Measurements from ENCODE around the gene KLRK1. TPM values are rescaled to one million over a fixed set of nuclear protein-coding genes. Genes with fewer than 3 reads are reported as not detected.

The KLRK1 gene
- total and polyA plus RNA-seq, 4 donors: 0.59 to 3.5 (median 1.7) TPM

GRCh38 chr12:10366875-10367274 is 23.0 kb downstream of the KLRK1 start:
- DNase-seq (no peak), ATAC-seq (ENCODE audit: low FRiP score) (no peak)
- H3K4me3 ChIP-seq (ENCODE audit: low read length in 2 of 2): no peak overlapping the region
- no peaks in the 10 kb centered on the region for H3K4me1 ChIP-seq (ENCODE audit: control insufficient read depth in 1 of 2, insufficient read depth in 2 of 2, low read length in 2 of 2)
- intact Hi-C loops (cut with DNase I): loop anchor here in 1 of 2 donors (10.0 kb wide), 1 partner anchor 152 kb away; the partner anchor contains the start of gene GABARAPL1
- no peaks in the 10 kb centered on the region for H3K27me3 ChIP-seq (ENCODE audit: control insufficient read depth in 1 of 2, insufficient read depth in 2 of 2, low read length in 1 of 2)
- H3K27ac ChIP-seq (ENCODE audit: low read depth in 1 of 2, low read length in 2 of 2): peak overlapping the region in 1 of 2 donors; percentile 80
- no peaks in the 10 kb centered on the region for H3K36me3 ChIP-seq (ENCODE audit: control insufficient read depth in 1 of 2, insufficient read depth in 2 of 2, low read length in 1 of 2)
- no peaks in the 10 kb centered on the region for H3K9me3 ChIP-seq (ENCODE audit: control insufficient read depth, low read length)

GRCh38 chr12:10365696-10366405 is 24.0 kb downstream of the KLRK1 start:
- WGBS, 2 donors: 27 to 29% methylated on average over 6 of the region's 6 CpGs
- no peaks in the 10 kb centered on the region for H3K9me3 ChIP-seq (ENCODE audit: control insufficient read depth, low read length)
- DNase-seq: no peak
- no peaks in the 10 kb centered on the region for H3K36me3 ChIP-seq (ENCODE audit: control insufficient read depth in 1 of 2, insufficient read depth in 2 of 2, low read length in 1 of 2)
- no peak for ATAC-seq (ENCODE audit: low FRiP score)
- H3K27me3 ChIP-seq (ENCODE audit: control insufficient read depth in 1 of 2, insufficient read depth in 2 of 2, low read length in 1 of 2): no peaks in the 10 kb centered on the region
- intact Hi-C loops (cut with DNase I): loop anchor here in 1 of 2 donors (10.0 kb wide), 1 partner anchor 151 kb away; the partner anchor contains the start of gene GABARAPL1
- peak overlapping the region; percentile 19 to 95 for H3K4me3 ChIP-seq (ENCODE audit: low read length in 2 of 2)
- H3K27ac ChIP-seq (ENCODE audit: low read depth in 1 of 2, low read length in 2 of 2): peak overlapping the region; percentile 75 to 80
- H3K4me1 ChIP-seq (ENCODE audit: control insufficient read depth in 1 of 2, insufficient read depth in 2 of 2, low read length in 2 of 2): no peaks in the 10 kb centered on the region

DNA sequence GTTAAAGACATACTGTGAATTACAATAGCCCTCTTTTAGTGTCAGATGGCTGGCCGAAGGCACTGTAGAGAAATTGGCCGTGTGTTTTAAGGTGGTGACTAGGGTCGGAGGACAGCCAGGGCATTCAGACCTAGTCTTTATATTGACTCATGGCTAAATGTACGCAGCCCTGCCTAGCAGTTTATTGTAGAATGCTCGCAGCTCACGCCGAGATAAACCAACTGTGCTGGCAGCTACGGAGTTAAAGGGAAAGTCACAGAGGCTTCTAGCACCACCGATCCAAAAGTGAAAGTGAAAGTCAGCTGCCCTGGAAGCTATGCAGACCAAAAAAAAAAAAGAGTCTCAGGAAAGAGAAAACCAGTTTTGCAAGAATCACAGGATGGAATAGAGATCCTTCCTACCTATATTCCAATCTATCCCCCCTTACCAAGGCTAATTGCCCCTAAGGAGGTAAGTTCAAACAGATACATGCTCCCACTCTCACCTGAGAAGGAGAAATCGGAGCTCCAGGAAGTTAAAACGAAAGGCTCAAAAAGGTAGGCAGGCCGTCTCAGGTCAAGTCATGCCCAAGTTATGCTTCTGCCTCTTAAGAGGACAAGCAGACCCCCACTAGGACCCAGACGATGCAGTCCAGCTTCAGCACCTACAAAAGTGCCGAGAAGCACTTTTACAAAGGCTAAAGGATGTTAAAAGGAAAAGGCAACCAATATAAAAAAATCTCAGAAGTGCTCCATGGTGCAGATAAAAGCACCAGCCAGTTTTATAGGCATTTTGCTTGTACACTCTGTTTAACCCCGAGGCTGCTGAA is 24.8 kb downstream of the KLRK1 start:
- DNase-seq: peak in 1 of 2 donors; percentile 62
- Histone ChIP-seq H3K27ac (ENCODE audit: low read depth in 1 of 2, low read length in 2 of 2) (peak overlapping the region; percentile 87 to 95), H3K4me3 (ENCODE audit: low read length in 2 of 2) (peak overlapping the region; percentile 95 to 99), H3K9me3 (ENCODE audit: control insufficient read depth, low read length) (no peaks in the 10 kb centered on the region), H3K4me1 (ENCODE audit: control insufficient read depth in 1 of 2, insufficient read depth in 2 of 2, low read length in 2 of 2) (no peaks in the 10 kb centered on the region), H3K36me3 (ENCODE audit: control insufficient read depth in 1 of 2, insufficient read depth in 2 of 2, low read length in 1 of 2) (no peaks in the 10 kb centered on the region), H3K27me3 (ENCODE audit: control insufficient read depth in 1 of 2, insufficient read depth in 2 of 2, low read length in 1 of 2) (no peaks in the 10 kb centered on the region)
- peak; percentile 91 for ATAC-seq (ENCODE audit: low FRiP score)
- 0 to 1% methylated on average over 15 of the region's 15 CpGs for WGBS, 2 donors
- intact Hi-C loops (cut with DNase I): loop anchor here in 1 of 2 donors (10.0 kb wide), 1 partner anchor 150 kb away; the partner anchor contains the start of gene GABARAPL1

DNA sequence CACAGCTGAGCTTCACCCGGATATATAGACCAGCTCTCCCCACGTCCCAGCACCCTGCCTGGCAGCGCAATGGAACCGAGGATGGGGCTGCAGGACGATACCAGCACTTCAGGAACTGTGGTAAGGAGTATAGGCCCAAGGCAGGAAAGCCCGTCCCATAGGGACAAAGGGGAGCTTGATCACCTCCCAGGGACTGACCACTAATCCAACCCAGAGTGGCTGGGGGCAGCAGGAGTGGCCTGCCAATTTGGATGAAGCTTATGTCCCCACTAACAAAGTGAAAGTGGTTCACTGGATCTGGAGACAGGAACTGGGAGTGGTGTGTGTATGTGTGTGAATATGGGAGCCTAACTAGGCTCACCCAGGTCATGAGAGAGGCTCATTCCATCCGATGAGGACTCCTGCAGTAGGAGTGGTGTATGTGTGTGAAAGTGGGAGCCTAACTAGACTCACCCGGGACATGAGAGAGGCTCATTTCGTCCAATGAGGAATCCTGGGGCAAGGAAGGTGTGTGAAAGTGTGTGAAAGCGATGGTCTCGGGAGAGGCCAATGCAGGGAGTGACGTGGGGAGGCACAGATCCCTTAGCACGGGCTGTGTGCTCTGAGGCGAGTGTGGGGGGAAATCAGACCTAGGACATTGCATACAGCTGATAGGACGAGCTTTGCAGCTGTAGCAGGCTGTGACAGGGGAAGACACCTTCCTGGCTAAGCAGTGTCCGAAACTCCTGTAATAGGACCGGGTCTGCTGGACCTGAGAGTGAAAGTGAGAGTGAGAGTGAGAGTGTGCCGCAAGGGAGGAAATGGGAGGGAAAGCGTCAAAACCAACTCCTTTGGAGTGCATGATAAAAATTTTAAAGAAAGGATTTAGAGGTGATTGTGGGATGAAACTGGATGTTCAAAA is 25.7 kb downstream of the KLRK1 start:
- peak; percentile 52 to 80 for DNase-seq
- Histone ChIP-seq H3K4me1 (ENCODE audit: control insufficient read depth in 1 of 2, insufficient read depth in 2 of 2, low read length in 2 of 2) (no peaks in the 10 kb centered on the region), H3K4me3 (ENCODE audit: low read length in 2 of 2) (peak overlapping the region; percentile 95 to 99), H3K36me3 (ENCODE audit: control insufficient read depth in 1 of 2, insufficient read depth in 2 of 2, low read length in 1 of 2) (no peaks in the 10 kb centered on the region), H3K27ac (ENCODE audit: low read depth in 1 of 2, low read length in 2 of 2) (peak overlapping the region; percentile 87 to 95), H3K9me3 (ENCODE audit: control insufficient read depth, low read length) (no peaks in the 10 kb centered on the region), H3K27me3 (ENCODE audit: control insufficient read depth in 1 of 2, insufficient read depth in 2 of 2, low read length in 1 of 2) (no peaks in the 10 kb centered on the region)
- 17 to 23% methylated on average over 19 of the region's 19 CpGs for WGBS, 2 donors
- intact Hi-C loops (cut with DNase I): loop anchor here in 1 of 2 donors (10.0 kb wide), 1 partner anchor 149 kb away; the partner anchor contains the start of gene GABARAPL1
- ATAC-seq (ENCODE audit: low FRiP score): peak; percentile 88

- intact Hi-C loops (cut with DNase I): loop anchor here in 1 of 2 donors (10.0 kb wide), 1 partner anchor 149 kb away; the partner anchor contains the start of gene GABARAPL1
- no peaks in the 10 kb centered on the region for H3K4me1 ChIP-seq (ENCODE audit: control insufficient read depth in 1 of 2, insufficient read depth in 2 of 2, low read length in 2 of 2)
Observed at GRCh38 chr12:10363658-10363913, 26.3 kb downstream of the KLRK1 start.

GRCh38 chr12:10362828-10363657 is 26.8 kb downstream of the KLRK1 start:
- H3K36me3 ChIP-seq (ENCODE audit: control insufficient read depth in 1 of 2, insufficient read depth in 2 of 2, low read length in 1 of 2): no peaks in the 10 kb centered on the region
- no peaks in the 10 kb centered on the region for H3K9me3 ChIP-seq (ENCODE audit: control insufficient read depth, low read length)
- no peak overlapping the region for H3K4me3 ChIP-seq (ENCODE audit: low read length in 2 of 2)
- intact Hi-C loops (cut with DNase I): loop anchor here in 1 of 2 donors (10.0 kb wide), 1 partner anchor 148 kb away; the partner anchor contains the start of gene GABARAPL1
- no peak overlapping the region for H3K27ac ChIP-seq (ENCODE audit: low read depth in 1 of 2, low read length in 2 of 2)
- no peaks in the 10 kb centered on the region for H3K4me1 ChIP-seq (ENCODE audit: control insufficient read depth in 1 of 2, insufficient read depth in 2 of 2, low read length in 2 of 2)
- no peaks in the 10 kb centered on the region for H3K27me3 ChIP-seq (ENCODE audit: control insufficient read depth in 1 of 2, insufficient read depth in 2 of 2, low read length in 1 of 2)
- DNase-seq (no peak), ATAC-seq (ENCODE audit: low FRiP score) (no peak)
- WGBS, 2 donors: 53 to 55% methylated on average over 9 of the region's 9 CpGs

More at GRCh38 chr12:10363658-10363913, 26.3 kb downstream of the KLRK1 start:
- Histone ChIP-seq H3K4me3 (ENCODE audit: low read length in 2 of 2) (no peak overlapping the region), H3K27me3 (ENCODE audit: control insufficient read depth in 1 of 2, insufficient read depth in 2 of 2, low read length in 1 of 2) (no peaks in the 10 kb centered on the region), H3K27ac (ENCODE audit: low read depth in 1 of 2, low read length in 2 of 2) (peak overlapping the region in 1 of 2 donors; percentile 95), H3K9me3 (ENCODE audit: control insufficient read depth, low read length) (no peaks in the 10 kb centered on the region), H3K36me3 (ENCODE audit: control insufficient read depth in 1 of 2, insufficient read depth in 2 of 2, low read length in 1 of 2) (no peaks in the 10 kb centered on the region)
- ATAC-seq (ENCODE audit: low FRiP score) (no peak), DNase-seq (no peak)
- 81 to 83% methylated on average over 5 of the region's 5 CpGs for WGBS, 2 donors

GRCh38 chr12:10362325-10362724 is 27.5 kb downstream of the KLRK1 start:
- Histone ChIP-seq H3K36me3 (ENCODE audit: control insufficient read depth in 1 of 2, insufficient read depth in 2 of 2, low read length in 1 of 2) (no peaks in the 10 kb centered on the region), H3K4me1 (ENCODE audit: control insufficient read depth in 1 of 2, insufficient read depth in 2 of 2, low read length in 2 of 2) (no peaks in the 10 kb centered on the region), H3K27ac (ENCODE audit: low read depth in 1 of 2, low read length in 2 of 2) (no peak overlapping the region), H3K9me3 (ENCODE audit: control insufficient read depth, low read length) (no peaks in the 10 kb centered on the region), H3K27me3 (ENCODE audit: control insufficient read depth in 1 of 2, insufficient read depth in 2 of 2, low read length in 1 of 2) (no peaks in the 10 kb centered on the region), H3K4me3 (ENCODE audit: low read length in 2 of 2) (no peak overlapping the region)
- no peak for DNase-seq
- intact Hi-C loops (cut with DNase I): loop anchor here in 1 of 2 donors (10.0 kb wide), 1 partner anchor 148 kb away; the partner anchor contains the start of gene GABARAPL1
- WGBS, 2 donors: 74 to 77% methylated on average over 3 of the region's 3 CpGs
- ATAC-seq (ENCODE audit: low FRiP score): no peak

Data from aorta (tissue), 5 donors.